Sigmoid colon (tissue), 7 donors: ENCODE measurements around the gene ING3. TPM values are rescaled to one million over a fixed set of nuclear protein-coding genes. Genes with fewer than 3 reads are reported as not detected.

Experiments used
- DNase-seq: peaks from one replicate; pipeline ENCODE4 v3.0.0-alpha.2; 2019
- H3K27ac ChIP-seq, 4 donors: fragments of 200-600 bp; sonication (generic); one replicate each; pipeline ENCODE4 v1.5.1; 2016 to 2019; ENCODE audit warnings: mild to moderate bottlenecking in 1 of 4
- H3K27me3 ChIP-seq, 3 donors: fragments of 200-600 bp; sonication (generic); one replicate each; pipeline ENCODE4 v1.5.1; 2019; ENCODE audit warnings: mild to moderate bottlenecking in 1 of 3
- H3K36me3 ChIP-seq, 4 donors: fragments of 200-600 bp; sonication (generic); one replicate each; pipeline ENCODE4 v1.5.1; 2016 to 2019
- H3K4me1 ChIP-seq, 4 donors: fragments of 200-600 bp; sonication (generic); one replicate each; pipeline ENCODE4 v1.5.1; 2017 to 2019
- H3K4me3 ChIP-seq, 4 donors: fragments of 200-600 bp; sonication (generic); one replicate each; pipeline ENCODE4 v1.5.1; 2017 to 2019; ENCODE audit warnings: mild to moderate bottlenecking in 2 of 4, moderate library complexity in 1 of 4
- H3K9me3 ChIP-seq, 4 donors: fragments of 200-600 bp in 3 of 4; sonication (generic) in 3 of 4; one replicate each; pipeline versions ENCODE4 v1.5.1 to v1.6.1; 2013 to 2019
- CTCF ChIP-seq, 4 experiments: fragments of 450-650 bp in 3 of 4; fragments of 200-600 bp in 1 of 4; IDR thresholded peaks; one replicate each; pipeline ENCODE4 v1.5.1; 2016 to 2019; ENCODE audit warnings: antibody characterized with exemption in 4 of 4, mild to moderate bottlenecking in 3 of 4, moderate library complexity in 2 of 4
- EP300 ChIP-seq, 4 donors: sonication (generic); formaldehyde crosslinking; IDR thresholded peaks; one replicate each; pipeline ENCODE4 v1.6.1; 2017; ENCODE audit warnings: antibody characterized with exemption in 4 of 4
- POLR2A ChIP-seq, 2 donors: fragments of 450-650 bp; IDR thresholded peaks; one replicate each; pipeline ENCODE4 v1.6.1; 2016; ENCODE audit warnings: antibody characterized with exemption in 2 of 2, mild to moderate bottlenecking in 2 of 2, moderate library complexity in 2 of 2
- POLR2AphosphoS5 ChIP-seq, 4 donors: sonication (generic); formaldehyde crosslinking; IDR thresholded peaks; one replicate each; pipeline ENCODE4 v1.6.1; 2017; ENCODE audit warnings: antibody characterized with exemption in 4 of 4
- WGBS, 2 donors: extraction: QIAGEN DNeasy Blood & Tissue Kit; methylation state at CpG; one replicate each; pipeline ENCODE4 v1.1.7; 2013; 5-methylcytosine and 5-hydroxymethylcytosine counted together
- intact Hi-C: fragments of 100-400 bp; cut with DNase I; formaldehyde crosslinking; loops from one replicate; pipeline ENCODE4 v1.15.1; 2023
- polyA plus RNA-seq, 3 donors: library from polyadenylated mRNA; stranded (reverse); fragments of 200-250 nt; gene quantifications; one replicate each; pipeline ENCODE4 v1.2.3, GENCODE V29; 2013
- total RNA-seq, 4 donors: library from RNA; depleted of rRNA; stranded (reverse); fragments of >200 nt; gene quantifications; one replicate each; pipeline ENCODE4 v1.1.0, GENCODE V29; 2016
- donor health status: healthy with polysubstance abuse.
- donor health status: Bipolar disorder and iron deficiency.
- donor health status: healthy.

Gene ING3
- total and polyA plus RNA-seq, 7 donors, result 9.6 to 33.1 (median 16.6) TPM

DNA sequence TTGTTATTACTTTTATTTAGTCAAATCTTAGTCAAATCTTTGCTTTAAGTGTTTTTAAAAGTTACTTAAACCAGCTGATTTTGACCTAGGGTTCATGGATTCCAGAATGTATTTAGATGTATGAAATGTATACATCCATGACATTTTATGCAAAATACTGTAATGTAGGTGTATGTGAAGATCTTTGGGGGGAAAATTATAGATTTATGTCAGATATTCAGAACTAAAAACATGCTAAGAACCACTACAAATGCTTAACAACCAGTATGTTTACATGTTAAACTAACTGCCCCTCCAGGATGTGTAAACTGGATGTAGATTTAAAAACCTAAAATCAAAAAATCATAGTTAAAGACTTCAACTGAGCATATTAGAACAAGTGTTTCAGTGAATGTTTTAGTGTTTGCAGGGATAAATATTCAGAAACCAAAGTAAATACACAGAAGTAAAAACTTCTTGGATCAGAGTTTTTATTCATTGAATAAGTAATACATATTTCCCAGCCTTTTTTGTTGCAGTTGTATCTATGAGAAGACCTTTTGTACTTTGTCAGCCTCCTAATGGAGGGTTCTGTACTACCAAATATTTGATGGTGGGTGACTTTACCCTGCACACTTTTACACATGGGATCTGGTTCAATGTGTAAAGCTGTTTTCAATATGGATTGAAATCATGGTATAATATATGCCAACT is 41.8 kb downstream of the ING3 start:
- intact Hi-C loops, result no loop called here
- H3K27me3 ChIP-seq, result no peaks in the 10 kb centered on the region
- no peak for TF ChIP-seq CTCF (IDR thresholded peaks at IDR 0.05)
- no peak for TF ChIP-seq POLR2AphosphoS5 (IDR thresholded peaks at IDR 0.05)
- no peak for TF ChIP-seq EP300 (IDR thresholded peaks at IDR 0.05)
- TF ChIP-seq POLR2A (IDR thresholded peaks at IDR 0.05), result no peak
- peak overlapping the region in 3 of 4 donors; percentile 54 to 62 (median 55) for H3K4me3 ChIP-seq
- no peaks in the 10 kb centered on the region for H3K9me3 ChIP-seq
- H3K36me3 ChIP-seq, result no peaks in the 10 kb centered on the region
- H3K27ac ChIP-seq, result peak overlapping the region; percentile 86 to 95 (median 88)
- peaks cover 0 to 56% (median 30%) of the 10 kb centered on the region in 4 donors for H3K4me1 ChIP-seq
- DNase-seq, result no peak

- intact Hi-C loops, result no loop called here
- TF ChIP-seq POLR2AphosphoS5 (IDR thresholded peaks at IDR 0.05) (no peak), EP300 (IDR thresholded peaks at IDR 0.05) (no peak), POLR2A (IDR thresholded peaks at IDR 0.05) (no peak), CTCF (IDR thresholded peaks at IDR 0.05) (no peak)
- no peak for DNase-seq
- no peaks in the 10 kb centered on the region for H3K27me3 ChIP-seq
- H3K36me3 ChIP-seq, result no peaks in the 10 kb centered on the region
- peaks cover 0 to 61% (median 36%) of the 10 kb centered on the region in 4 donors for H3K4me1 ChIP-seq
- no peak overlapping the region for H3K4me3 ChIP-seq
- H3K9me3 ChIP-seq, result no peaks in the 10 kb centered on the region
- H3K27ac ChIP-seq, result peak overlapping the region; percentile 86 to 95 (median 88)
These were observed 42.5 kb downstream of the ING3 start for GRCh38 chr7:120992965-120993494.

DNA sequence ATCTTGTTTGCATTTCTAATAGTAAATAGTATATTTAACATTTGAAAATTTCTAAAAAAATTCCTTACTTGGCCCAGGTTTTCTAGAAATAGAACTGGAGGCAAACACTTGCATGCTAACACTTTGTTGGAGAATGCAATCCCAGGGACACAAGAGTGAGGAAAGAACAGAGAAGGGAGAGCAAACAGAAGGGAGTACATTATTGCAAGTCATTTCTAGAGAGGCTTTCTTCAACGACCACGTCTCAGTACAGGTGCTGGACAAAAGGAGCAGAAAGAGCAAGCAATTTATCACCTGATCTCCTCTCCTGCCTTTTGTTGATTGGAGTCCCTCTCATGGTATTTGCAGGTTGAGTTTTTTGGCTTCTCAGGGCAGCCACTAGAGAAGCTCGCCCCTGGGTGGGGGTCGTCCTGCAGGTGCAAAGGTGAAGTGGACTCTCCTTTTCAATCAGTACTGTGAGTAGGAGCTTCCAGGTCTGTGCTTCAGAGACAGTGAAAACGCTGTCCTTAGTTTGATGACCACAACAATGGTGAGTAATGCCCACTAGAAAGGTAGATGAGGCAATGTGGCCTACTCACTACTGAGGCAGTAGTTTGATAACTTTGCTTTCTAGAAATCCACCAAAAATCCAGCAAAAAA is 43.1 kb downstream of the ING3 start:
- Histone ChIP-seq H3K27ac (peak overlapping the region in 3 of 4 donors; percentile 86 to 95 (median 89)), H3K27me3 (no peaks in the 10 kb centered on the region), H3K9me3 (no peaks in the 10 kb centered on the region), H3K4me1 (peaks cover 0 to 67% (median 42%) of the 10 kb centered on the region in 4 donors), H3K4me3 (no peak overlapping the region), H3K36me3 (no peaks in the 10 kb centered on the region)
- intact Hi-C loops, result no loop called here
- 79 to 82% methylated on average over 5 of the region's 5 CpGs for WGBS, 2 donors
- DNase-seq, result no peak
- TF ChIP-seq POLR2A (IDR thresholded peaks at IDR 0.05) (no peak), EP300 (IDR thresholded peaks at IDR 0.05) (no peak), POLR2AphosphoS5 (IDR thresholded peaks at IDR 0.05) (no peak)

DNA sequence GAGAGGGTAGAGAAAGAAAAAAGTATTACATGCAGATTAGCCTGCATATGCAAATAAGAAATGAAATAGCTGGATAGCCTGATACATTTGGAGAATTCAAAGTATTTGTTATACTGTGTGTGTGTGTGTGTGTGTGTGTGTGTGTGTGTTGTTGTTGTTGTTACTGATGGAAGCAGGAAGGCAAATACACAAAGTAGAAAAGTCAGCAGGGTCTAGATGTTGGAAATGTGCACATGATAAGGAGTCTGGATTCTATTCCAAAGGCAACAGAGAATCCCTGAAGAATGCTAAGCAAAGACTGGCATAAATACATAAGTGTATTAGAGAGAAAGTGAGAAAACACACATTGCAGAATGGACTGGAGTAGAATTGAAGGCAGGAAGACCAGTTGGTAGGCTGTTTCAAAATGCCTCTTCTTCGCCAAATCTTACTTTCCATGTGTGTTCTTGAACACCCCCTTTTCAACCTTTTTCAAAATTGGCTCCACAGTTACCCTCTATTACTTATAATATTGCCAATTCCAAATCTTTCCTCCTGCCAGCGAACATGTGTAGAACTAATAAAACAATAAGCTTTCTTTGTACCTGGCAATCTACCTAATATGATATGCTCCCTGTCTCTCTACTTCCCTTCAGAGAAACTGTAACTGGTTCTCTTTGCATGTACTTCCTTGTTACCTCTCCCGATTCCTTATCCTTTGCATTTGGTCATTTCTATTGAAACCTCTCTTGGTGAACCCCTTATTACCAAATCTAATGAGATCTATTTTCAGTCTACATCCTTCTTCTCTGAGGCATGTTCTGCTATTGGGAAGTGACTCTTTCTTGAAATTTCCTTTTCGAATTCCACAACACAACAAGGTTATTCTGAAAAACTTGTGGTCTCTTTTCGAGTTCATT is 44.2 kb downstream of the ING3 start:
- H3K9me3 ChIP-seq, result no peaks in the 10 kb centered on the region
- H3K27ac ChIP-seq, result peak overlapping the region; percentile 16 to 95 (median 88)
- 66 to 75% methylated on average over 5 of the region's 5 CpGs for WGBS, 2 donors
- peaks cover 0 to 78% (median 50%) of the 10 kb centered on the region in 4 donors for H3K4me1 ChIP-seq
- no peak for DNase-seq
- no peaks in the 10 kb centered on the region for H3K27me3 ChIP-seq
- H3K36me3 ChIP-seq, result no peaks in the 10 kb centered on the region
- intact Hi-C loops, result no loop called here
- no peak for TF ChIP-seq POLR2AphosphoS5 (IDR thresholded peaks at IDR 0.05)
- no peak for TF ChIP-seq POLR2A (IDR thresholded peaks at IDR 0.05)
- no peak for TF ChIP-seq CTCF (IDR thresholded peaks at IDR 0.05)
- TF ChIP-seq EP300 (IDR thresholded peaks at IDR 0.05), result no peak
- no peak overlapping the region for H3K4me3 ChIP-seq
